GM12892 (cell line): ENCODE measurements around the gene KLHL40.

Experiments used
- POLR2A ChIP-seq: IDR thresholded peaks from 2 replicates; pipeline ENCODE4 v1.6.1; 2011; ENCODE audit warnings: low read depth, low read length, control low read depth
- POLR2AphosphoS5 ChIP-seq: IDR thresholded peaks from 2 replicates; pipeline ENCODE4 v1.6.1; 2011; ENCODE audit warnings: low read depth, low read length, control low read depth

DNA sequence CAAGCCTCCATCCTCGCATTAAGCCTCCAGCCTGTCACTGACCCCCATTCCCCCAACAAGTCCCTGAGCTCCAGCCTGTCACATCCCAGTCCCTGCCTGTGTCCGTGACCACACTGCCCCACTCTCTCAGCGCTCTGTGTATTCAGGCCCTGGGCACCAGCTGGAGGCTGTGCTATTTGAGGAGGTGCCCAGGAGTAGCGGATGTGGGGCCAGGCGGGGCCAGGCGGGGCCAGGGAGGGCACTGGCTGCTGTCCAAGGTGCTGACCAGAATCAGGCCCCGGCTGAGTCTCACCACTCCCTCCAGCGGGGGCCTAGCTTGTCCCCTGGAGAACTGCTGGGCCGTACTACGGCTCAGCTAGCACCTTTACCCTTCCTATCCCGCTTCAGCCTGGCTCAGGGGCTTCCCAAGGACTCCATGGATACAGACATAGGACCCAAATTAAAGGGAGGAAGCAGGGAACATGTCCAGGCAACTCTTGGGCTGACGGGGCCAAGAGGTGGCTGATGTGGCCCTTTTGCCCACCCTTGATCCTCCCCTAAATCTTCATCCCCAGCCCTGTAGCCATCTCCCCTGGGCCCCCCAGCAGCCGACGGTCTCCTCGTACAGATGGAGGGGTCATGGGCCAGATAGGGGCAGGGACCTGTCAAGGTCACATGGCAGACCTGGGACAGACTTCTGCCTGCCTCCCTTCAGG, 16.2 kb downstream of the KLHL40 start:
- TF ChIP-seq POLR2A (no peak), POLR2AphosphoS5 (no peak)
